Measurements from ENCODE around the gene DDX24.
A peak's percentile ranks its signal among the peaks of the same experiment; 100 is the strongest.
"Not testable (repeated sequence)": the region's sequence is repeated elsewhere in the genome, so short reads cannot be mapped to it uniquely, and the experiment has no call there.

The DDX24 gene

GRCh38 chr14:94077111-94077821, 3.7 kb downstream of the DDX24 start:
- H3K4me3 ChIP-seq (ENCODE audit: low read depth, low read length), result no peak overlapping the region
- TF ChIP-seq CTCF (IDR thresholded peaks at IDR 0.05; ENCODE audit: low read depth, low read length, missing control alignments), result no peak
- in situ Hi-C loops (cut with HindIII; ENCODE audit: low sequenced_read_pairs), result no loop called here
- no peak for DNase-seq (ENCODE audit: low read depth)

- no peak for TF ChIP-seq CTCF (IDR thresholded peaks at IDR 0.05; ENCODE audit: low read depth, low read length, missing control alignments)
- in situ Hi-C loops (cut with HindIII; ENCODE audit: low sequenced_read_pairs), result no loop called here
- DNase-seq (ENCODE audit: low read depth), result no peak
- H3K4me3 ChIP-seq (ENCODE audit: low read depth, low read length), result no peak overlapping the region
Observed at GRCh38 chr14:94075008-94075407, 6.0 kb downstream of the DDX24 start.

- no peak for TF ChIP-seq CTCF (IDR thresholded peaks at IDR 0.05; ENCODE audit: low read depth, low read length, missing control alignments)
- H3K4me3 ChIP-seq (ENCODE audit: low read depth, low read length), result no peak overlapping the region
- in situ Hi-C loops (cut with HindIII; ENCODE audit: low sequenced_read_pairs), result no loop called here
- no peak for DNase-seq (ENCODE audit: low read depth)
Observed at GRCh38 chr14:94074534-94074933, 6.5 kb downstream of the DDX24 start.

- DNase-seq (ENCODE audit: low read depth); in situ Hi-C loops (cut with HindIII; ENCODE audit: low sequenced_read_pairs); H3K4me3 ChIP-seq (ENCODE audit: low read depth, low read length): not testable (repeated sequence)
Observed at GRCh38 chr14:94072076-94072475, 8.9 kb downstream of the DDX24 start.

GRCh38 chr14:94066089-94066676, 14.8 kb downstream of the DDX24 start:
- no peak for TF ChIP-seq CTCF (IDR thresholded peaks at IDR 0.05; ENCODE audit: low read depth, low read length, missing control alignments)
- H3K4me3 ChIP-seq (ENCODE audit: low read depth, low read length), result no peak overlapping the region
- in situ Hi-C loops (cut with HindIII; ENCODE audit: low sequenced_read_pairs), result no loop called here
- DNase-seq (ENCODE audit: low read depth), result no peak

GRCh38 chr14:94062344-94062940, 18.6 kb downstream of the DDX24 start:
- in situ Hi-C loops (cut with HindIII; ENCODE audit: low sequenced_read_pairs), result no loop called here
- TF ChIP-seq CTCF (IDR thresholded peaks at IDR 0.05; ENCODE audit: low read depth, low read length, missing control alignments), result no peak
- no peak overlapping the region for H3K4me3 ChIP-seq (ENCODE audit: low read depth, low read length)
- DNase-seq (ENCODE audit: low read depth), result peak; percentile 34

GRCh38 chr14:94059998-94060397, 21.0 kb downstream of the DDX24 start:
- no peak overlapping the region for H3K4me3 ChIP-seq (ENCODE audit: low read depth, low read length)
- in situ Hi-C loops (cut with HindIII; ENCODE audit: low sequenced_read_pairs), result no loop called here
- no peak for TF ChIP-seq CTCF (IDR thresholded peaks at IDR 0.05; ENCODE audit: low read depth, low read length, missing control alignments)
- no peak for DNase-seq (ENCODE audit: low read depth)
